ENCODE measurements around the gene KMT5B.

The KMT5B gene

GRCh38 chr11:68186061-68186460, 27.0 kb downstream of the KMT5B start:
- no peak for DNase-seq (ENCODE audit: low read depth in 2 of 2)

GRCh38 chr11:68181719-68182451, 31.2 kb downstream of the KMT5B start:
- DNase-seq (ENCODE audit: low read depth in 2 of 2) = no peak

GRCh38 chr11:68179847-68180246, 33.2 kb downstream of the KMT5B start:
- no peak for DNase-seq (ENCODE audit: low read depth in 2 of 2)

- no peak for DNase-seq (ENCODE audit: low read depth in 2 of 2)
Measured at GRCh38 chr11:68177877-68178276, 35.2 kb downstream of the KMT5B start.

GRCh38 chr11:68173926-68174325, 39.2 kb downstream of the KMT5B start:
- DNase-seq (ENCODE audit: low read depth in 2 of 2) = no peak

GRCh38 chr11:68169442-68169841, 43.7 kb downstream of the KMT5B start:
- no peak for DNase-seq (ENCODE audit: low read depth in 2 of 2)

GRCh38 chr11:68168694-68169093, 44.4 kb downstream of the KMT5B start:
- no peak for DNase-seq (ENCODE audit: low read depth in 2 of 2)

GRCh38 chr11:68167474-68167873, 45.6 kb downstream of the KMT5B start:
- no peak for DNase-seq (ENCODE audit: low read depth in 2 of 2)

- DNase-seq (ENCODE audit: low read depth in 2 of 2) = no peak
Measured at GRCh38 chr11:68166969-68167368, 46.1 kb downstream of the KMT5B start.

- DNase-seq (ENCODE audit: low read depth in 2 of 2) = no peak
Measured at GRCh38 chr11:68165601-68166000, 47.5 kb downstream of the KMT5B start.

GRCh38 chr11:68164437-68164836, 48.7 kb downstream of the KMT5B start:
- DNase-seq (ENCODE audit: low read depth in 2 of 2) = no peak

GRCh38 chr11:68163691-68164090, 49.4 kb downstream of the KMT5B start:
- DNase-seq (ENCODE audit: low read depth in 2 of 2) = no peak

GRCh38 chr11:68160100-68160695, 52.9 kb downstream of the KMT5B start:
- no peak for DNase-seq (ENCODE audit: low read depth in 2 of 2)

- DNase-seq (ENCODE audit: low read depth in 2 of 2) = no peak
Measured at GRCh38 chr11:68159665-68160064, 53.4 kb downstream of the KMT5B start.

GRCh38 chr11:68159161-68159560, 53.9 kb downstream of the KMT5B start:
- no peak for DNase-seq (ENCODE audit: low read depth in 2 of 2)

- no peak for DNase-seq (ENCODE audit: low read depth in 2 of 2)
Measured at GRCh38 chr11:68158580-68158979, 54.5 kb downstream of the KMT5B start.

- DNase-seq (ENCODE audit: low read depth in 2 of 2) = no peak
Measured at GRCh38 chr11:68153742-68154141, 59.4 kb downstream of the KMT5B start.

GRCh38 chr11:68150037-68150436, 63.1 kb downstream of the KMT5B start:
- DNase-seq (ENCODE audit: low read depth in 2 of 2) = no peak

- DNase-seq (ENCODE audit: low read depth in 2 of 2) = no peak
Measured at GRCh38 chr11:68149417-68149816, 63.7 kb downstream of the KMT5B start.

GRCh38 chr11:68148879-68149278, 64.2 kb downstream of the KMT5B start:
- no peak for DNase-seq (ENCODE audit: low read depth in 2 of 2)

- no peak for DNase-seq (ENCODE audit: low read depth in 2 of 2)
Measured at GRCh38 chr11:68148071-68148805, 64.9 kb downstream of the KMT5B start.

- no peak for DNase-seq (ENCODE audit: low read depth in 2 of 2)
Measured at GRCh38 chr11:68146704-68147474, 66.2 kb downstream of the KMT5B start.
